Activated CD8-positive, alpha-beta memory T cell treated with anti-CD3 and anti-CD28 coated beads, Interleukin-2, amount 50 U/mL, for 24 hours (primary cell): Measurements from ENCODE around the gene SYMPK.

ENCODE experiments used
- DNase-seq: peaks from one replicate; pipeline ENCODE4 v3.0.0-alpha.2; 2020; ENCODE audit errors: extremely low read depth

Gene SYMPK

DNA sequence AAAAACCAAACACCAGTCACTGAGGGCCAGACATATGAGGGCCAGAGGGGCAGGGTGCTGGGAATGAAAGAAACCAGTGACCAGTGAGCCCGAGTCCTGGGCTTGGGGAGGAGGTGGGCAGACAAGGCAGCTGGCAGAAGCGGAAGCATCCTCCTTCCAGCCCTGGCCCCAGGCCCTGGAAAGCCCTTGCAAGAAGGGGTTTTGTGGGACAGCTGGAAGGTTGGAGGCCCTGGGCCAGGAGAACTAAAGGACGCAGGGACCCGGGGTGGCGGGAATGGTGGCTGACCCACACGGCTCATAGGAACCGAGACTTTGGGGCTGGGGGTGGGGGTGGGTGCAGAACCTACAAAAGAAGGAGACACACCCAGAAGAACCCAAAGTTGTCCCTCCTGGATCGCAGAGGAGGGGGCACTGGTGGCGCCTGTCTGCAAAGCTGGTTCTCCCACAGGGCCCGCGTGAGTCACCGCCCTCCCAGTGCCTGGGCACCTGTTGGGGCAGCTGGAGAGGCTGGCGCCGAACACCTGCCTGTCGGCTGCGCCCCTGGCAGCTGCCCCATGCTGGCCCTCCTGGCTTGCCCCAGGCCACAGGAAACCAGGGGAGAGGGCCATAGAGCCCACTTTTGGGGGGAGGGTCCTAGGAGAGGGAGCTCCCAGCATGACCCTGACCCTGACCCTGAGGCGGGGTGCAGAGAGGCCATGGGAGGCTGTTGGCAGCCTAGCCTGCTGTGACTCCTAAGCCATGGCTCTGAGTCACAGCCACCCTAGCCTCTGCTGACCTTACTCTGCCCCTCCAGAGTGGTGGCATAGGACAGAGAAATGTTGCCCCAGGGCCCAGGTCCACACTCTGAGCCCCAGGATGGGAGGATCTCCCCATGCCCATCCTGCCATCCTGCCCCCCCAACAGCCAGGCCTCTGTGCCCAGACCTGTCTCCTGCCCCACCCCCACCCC, 81.5 kb downstream of the SYMPK start:
- DNase-seq: no peak

DNA sequence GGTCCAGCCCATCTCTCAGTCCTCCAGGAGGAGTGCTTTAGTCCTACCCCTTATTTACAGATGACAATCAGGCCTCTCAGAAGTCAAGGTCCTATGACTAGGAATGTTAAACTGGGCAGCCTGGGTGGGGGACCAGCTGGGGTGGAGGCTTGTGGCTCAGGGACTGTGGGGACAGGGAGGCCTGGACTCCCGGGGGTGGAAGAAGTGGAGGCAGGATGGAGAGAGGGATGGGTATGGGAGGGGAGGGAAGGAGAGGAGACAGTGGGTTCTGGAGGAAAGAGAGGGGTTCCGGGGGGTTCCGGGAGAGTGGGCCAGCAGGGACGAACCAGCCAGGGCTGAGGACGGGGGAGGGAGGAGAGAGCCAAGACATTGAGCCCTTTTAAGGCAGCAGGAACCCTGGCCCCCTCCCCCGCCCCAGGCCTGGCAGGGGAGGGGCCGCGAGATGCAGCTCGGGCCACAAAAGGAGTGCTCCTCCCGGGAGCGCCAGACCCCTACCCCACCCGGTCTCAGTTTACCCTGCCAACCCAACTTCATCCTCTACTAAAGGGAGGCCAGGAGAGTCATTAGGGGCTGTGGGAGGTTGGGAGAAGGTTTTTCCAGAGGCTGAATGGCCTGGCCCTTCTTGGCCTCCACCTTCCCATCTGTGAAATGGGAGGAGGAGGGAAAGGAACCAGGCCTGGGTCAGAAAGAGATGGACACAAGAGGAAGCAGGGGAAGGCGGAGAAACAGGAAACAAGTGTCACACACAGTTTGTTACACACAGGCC, 82.3 kb downstream of the SYMPK start:
- DNase-seq: no peak

DNA sequence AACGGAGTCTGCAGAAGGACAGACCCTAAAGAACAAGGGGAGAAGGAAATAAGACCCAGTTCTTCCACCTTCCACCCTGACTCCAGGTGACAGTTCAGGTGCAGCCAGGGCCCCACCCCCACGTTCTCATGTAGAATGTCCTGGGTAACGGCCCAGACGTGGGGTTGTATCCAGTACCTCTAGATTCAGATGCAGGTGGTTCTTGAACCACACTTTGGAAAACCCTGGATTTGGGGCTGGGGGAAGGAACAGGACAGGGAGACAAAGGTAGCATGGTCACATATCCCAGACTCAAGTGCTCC, 82.8 kb downstream of the SYMPK start:
- no peak for DNase-seq

DNA sequence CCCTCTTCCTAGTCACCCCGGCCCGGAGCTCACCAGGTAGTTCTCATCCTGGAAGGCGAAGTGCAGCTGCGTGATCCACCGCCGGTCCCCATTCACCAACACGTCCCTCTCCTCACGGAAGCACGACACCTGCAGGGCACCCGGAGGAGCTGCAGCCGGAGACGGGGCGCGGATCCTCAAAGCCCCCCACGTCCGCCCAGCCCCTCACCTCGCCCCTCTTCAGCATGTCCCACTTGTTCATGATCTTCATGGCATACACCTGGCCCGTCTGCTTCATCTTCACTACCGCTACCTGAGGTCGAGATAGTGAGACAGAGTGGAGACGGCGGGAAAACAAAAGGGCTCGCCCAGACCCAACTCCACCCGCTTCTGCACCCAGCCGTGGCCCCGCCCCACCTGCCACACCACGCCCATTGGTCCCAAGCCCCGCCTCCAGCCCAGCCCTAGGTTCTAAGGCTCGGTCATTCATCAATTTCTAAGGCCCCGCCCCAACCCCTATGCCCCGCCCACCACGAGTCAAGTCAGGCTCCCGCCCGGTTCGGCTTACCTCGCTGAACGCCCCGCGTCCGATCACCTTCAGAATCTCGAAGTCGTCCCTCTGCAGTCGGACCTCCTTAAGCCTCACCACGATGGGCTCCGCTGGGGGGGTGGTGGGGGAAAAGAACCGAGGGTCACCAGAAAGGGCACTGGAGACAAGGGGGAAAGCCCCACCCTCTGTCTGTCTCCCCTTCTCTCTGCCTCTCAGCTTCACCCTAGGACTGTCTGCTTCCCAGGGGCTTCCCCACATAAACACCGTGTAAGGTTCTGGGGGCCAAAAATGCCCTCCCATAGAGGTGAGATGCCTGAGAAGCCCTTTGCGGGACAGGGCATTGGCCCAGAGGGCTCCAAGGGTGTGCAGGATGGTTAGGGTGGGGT, 83.5 kb downstream of the SYMPK start:
- peak; percentile 80 for DNase-seq

DNA sequence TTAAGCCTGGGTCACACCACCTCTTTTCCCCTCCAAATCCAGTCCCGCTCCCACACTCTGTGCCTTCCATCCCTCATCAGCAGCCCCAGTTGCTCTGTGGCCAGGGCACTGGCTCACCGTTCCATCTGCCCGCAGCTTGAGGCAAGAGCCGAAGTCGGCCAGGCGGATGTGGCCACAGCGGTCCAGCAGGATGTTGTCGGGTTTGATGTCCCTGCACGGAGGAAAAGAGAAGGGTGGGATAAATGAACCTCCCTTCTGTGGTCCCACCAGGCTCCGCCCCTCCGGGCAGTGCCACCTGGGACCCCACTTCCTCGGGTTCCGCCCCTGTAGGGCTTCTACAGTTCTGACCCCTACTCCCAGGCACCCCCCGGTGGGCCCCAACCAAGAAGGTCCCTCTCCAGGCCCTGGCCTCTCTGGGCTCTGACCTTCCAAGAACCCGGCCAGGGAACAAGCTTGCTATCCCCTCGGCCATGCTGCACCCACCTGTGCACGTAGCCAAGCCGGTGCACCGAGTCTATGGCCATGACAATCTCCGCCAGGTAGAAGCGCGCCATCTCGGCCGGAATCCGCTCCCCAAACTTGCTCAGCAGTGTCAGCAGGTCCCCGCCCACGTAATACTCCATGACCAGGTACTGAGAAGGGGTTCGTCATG, 84.8 kb downstream of the SYMPK start:
- no peak for DNase-seq

DNA sequence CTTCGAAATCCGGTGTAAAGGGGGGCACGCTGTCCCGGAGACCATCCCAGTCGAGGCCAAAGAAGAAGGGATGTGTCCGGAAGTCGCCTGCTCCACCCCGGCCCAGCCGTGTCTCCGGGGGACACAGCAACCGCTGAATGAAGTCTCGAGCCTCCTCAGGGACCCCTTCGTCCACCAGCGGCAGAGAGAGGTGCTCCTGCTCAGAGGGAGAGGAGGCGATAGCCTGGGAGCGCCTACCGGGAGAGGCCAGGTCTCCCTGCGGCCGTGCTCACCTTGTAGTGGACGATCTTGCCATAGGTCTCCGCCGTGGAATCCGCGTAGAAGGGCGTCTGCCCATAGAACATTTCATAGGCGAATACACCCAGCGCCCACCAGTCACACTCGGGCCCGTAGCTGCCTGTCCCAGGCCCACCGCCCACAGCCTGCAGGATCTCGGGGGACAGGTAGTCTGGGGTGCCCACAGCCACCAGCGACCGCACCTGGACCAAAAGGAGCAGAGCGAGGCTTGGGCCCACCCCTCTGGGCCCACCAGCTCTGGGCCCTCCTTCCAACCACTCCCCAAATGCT, 85.5 kb downstream of the SYMPK start:
- no peak for DNase-seq

DNA sequence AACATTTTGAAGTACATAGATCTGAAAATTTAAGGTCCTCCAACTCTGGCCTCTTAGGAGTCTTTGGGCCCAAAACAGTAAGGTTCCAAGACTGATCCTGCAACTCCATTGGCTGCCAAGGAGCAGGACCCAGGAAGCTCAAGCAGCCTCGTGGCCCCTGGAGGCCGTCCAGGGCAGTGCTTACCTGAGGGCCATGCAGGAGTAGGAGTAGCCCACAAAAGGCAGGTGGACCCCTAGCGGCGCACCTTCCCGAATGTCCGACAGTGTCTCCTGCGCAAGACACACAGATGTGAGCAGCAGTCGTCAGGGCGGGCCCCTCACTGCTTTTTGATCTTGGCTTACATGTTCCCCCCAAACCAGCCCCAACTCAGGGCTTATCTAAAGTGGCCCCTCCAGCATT, 88.2 kb downstream of the SYMPK start:
- DNase-seq: no peak

DNA sequence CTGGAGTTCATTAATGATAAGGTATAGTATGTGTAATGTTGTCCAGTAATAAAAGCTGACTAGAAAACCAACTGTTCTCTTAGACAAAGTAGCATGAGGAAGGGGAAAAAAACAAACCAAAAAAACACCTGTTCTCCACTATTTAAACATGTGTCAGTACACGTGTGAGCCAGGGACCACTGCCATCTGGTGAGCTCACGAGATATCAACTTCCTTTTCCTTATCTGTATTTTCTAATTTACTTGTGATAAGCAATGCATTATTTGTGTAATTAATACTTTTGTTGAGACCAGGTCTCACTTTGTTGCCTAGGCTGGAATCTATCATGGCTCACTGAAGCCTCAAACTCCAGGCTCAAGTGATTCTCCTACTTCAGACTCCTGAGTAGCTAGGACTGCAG, 89.6 kb downstream of the SYMPK start:
- no peak for DNase-seq

DNA sequence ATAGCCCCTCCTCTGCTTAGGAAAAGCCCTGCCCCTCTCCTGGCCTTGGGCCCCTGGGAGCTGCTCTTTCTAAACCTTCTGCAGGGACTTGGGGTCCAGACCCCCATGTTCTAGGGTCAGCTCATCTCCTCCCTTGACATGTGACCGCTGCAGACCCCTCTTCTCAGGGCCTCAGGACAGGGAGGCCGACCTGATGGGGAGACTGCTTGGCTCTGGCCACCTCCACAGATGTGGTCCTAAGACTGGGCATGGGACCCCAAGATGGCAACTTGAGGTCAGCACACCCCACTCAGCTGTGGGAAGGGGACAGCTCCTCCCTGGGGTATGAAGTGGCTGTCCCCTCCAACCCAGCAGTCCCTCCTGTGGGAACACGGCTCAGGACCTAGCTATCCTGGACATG, 90.0 kb downstream of the SYMPK start:
- no peak for DNase-seq

DNA sequence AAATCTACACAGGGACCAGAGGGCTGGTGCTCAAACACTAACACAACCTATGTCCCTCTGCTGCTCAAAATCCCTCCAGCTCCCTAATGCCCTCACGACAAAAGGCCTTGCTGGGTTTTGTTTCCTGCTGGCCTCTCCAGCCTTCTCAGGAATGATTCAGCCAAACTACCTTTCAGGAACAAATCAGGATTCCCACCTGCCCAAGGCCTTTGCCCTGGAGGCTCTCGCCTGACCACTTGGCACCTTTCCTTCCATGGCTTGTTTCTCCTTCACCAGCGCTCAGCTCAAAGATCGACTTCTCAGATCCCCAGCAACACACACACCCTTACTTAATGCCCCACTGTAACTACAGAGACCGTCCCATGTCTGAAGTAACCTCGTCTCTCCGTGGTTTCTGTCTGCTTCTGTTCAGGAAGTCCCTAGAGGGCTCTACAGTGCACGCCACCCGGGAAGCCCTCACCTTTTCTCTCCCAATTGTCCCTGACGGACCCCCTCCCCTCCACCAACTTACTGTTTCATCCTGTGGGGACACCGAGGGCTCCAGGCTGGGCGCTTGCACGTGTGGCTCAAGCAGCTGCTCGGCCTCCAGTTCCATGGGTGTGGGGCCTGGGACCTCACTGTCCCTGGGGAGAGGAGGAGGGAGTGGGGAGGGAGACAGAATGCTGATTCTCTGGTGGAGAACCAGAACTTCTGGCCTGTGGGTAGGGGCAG, 90.7 kb downstream of the SYMPK start:
- DNase-seq: no peak

DNA sequence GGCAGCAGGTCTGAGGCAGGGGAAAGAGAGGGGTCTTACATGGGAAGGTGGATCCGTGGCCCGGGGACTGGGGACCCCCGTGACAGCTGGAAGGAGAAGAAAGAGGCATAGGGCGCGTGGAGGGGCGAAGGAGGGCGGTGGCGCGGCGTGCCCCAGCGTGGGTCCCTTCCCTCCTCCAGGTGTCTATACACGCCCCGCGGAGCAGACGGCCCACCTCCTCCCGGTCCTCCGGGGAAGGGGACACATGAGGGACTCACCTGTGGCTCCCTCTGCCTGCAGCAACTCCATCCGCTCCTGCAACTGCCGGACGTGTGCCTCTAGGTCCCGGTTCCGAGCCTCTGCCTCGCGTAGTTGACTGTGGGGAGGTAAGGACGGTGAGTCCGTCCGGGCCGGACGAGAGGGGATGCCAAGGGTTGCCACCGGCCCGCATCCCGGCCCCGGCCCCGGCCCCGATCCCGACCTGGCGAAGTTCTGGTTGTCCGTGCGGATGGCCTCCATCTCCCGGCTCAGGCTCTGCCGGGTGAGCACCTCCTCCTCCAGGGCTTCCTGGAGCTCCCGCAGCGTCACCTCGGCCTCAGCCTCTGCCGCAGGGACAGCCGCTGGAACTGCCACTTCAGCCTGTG, 91.5 kb downstream of the SYMPK start:
- DNase-seq: no peak

DNA sequence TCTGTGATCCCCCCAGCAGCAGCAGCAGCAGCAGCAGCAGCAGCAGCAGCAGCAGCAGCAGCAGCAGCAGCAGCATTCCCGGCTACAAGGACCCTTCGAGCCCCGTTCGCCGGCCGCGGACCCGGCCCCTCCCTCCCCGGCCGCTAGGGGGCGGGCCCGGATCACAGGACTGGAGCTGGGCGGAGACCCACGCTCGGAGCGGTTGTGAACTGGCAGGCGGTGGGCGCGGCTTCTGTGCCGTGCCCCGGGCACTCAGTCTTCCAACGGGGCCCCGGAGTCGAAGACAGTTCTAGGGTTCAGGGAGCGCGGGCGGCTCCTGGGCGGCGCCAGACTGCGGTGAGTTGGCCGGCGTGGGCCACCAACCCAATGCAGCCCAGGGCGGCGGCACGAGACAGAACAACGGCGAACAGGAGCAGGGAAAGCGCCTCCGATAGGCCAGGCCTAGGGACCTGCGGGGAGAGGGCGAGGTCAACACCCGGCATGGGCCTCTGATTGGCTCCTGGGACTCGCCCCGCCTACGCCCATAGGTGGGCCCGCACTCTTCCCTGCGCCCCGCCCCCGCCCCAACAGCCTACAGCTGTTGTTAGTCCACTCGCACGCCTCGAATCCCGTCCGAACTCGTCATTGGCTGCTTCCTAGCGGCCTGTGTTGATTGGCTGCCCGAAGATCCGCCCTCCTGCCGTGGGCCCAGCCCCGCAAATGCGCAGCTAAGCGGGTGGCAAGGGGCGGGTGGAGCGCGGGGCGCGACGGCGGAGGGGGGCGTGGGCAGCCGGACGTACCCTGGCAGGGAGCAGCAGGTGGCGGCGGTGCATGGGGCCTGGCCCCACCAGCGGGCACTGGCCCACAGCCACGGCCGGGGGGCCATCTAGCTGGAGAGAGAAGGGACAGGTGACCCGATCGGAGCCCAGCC, 92.5 kb downstream of the SYMPK start:
- DNase-seq: peak; percentile 62

DNA sequence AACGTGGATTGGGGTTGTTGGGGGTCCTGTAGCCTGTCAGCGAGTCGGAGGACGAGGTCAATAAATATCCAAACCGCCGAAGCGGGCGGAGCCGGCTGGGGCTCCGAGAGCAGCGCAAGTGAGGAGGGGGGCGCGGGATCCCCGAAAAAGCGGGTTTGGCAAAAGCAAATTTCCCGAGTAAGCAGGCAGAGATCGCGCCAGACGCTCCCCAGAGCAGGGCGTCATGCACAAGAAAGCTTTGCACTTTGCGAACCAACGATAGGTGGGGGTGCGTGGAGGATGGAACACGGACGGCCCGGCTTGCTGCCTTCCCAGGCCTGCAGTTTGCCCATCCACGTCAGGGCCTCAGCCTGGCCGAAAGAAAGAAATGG, 93.1 kb downstream of the SYMPK start:
- no peak for DNase-seq

DNA sequence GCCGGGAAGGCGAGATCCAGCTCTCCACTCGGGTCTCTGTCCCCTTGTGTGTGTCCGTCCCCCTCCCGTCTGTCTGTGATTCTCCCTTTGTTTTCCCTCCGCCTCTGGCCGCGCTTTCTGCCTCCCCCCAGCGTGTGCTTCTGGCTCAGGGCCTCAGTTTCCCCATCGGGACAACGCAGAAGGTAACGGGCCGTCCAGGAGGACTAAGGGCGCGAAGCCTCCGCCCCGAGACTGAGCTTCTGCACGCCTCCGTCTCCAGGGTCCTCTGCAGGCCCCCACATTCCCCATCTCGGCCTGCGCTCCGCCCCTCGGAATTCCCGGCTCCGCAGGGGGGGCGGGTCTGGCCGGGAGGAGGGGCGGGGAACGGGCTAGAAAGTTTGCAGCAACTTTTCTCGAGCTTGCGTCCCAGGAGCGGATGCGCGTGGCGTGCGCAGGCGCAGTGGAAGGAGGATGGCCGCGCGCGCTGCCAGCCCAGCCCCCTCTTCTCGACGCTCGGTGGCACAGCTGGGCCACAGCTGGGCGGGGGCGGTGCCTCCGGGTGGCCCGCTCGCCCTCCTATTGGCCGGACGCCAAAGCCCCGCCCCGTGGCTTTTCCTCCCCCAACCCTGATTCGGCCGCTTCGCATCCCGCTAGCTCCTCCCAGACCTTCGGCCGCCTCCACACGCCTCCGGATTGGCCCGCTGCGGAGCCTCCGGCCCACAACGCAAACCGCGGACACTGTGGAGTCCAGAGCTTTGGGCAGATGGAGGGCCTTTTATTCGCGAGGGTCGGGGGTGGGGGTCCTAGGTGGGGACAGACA, 93.8 kb downstream of the SYMPK start, which contains the start of gene SIX5:
Gene SIX5 (minus strand): TSS at position 269 of the 799 bp plus-strand sequence. CDS start 408 bp downstream, outside the sequence.
- DNase-seq: peak; percentile 83

DNA sequence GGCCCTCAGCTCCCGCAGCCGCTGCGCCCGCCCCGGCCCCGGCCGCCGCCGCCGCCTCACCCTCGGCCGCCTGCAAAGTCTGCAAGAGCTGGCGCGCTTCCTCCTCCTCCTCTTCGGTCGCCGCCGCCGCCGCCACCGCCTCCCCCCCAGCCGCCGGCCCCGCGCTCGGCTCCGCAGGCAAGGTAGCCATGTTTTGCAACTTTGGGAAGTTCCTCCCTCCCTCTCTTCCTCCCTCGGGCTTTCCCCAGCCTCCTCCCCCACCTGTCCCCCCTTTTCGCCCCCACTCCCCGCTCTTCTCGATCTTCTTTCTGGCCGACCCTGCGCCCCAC, 94.3 kb downstream of the SYMPK start:
- no peak for DNase-seq

DNA sequence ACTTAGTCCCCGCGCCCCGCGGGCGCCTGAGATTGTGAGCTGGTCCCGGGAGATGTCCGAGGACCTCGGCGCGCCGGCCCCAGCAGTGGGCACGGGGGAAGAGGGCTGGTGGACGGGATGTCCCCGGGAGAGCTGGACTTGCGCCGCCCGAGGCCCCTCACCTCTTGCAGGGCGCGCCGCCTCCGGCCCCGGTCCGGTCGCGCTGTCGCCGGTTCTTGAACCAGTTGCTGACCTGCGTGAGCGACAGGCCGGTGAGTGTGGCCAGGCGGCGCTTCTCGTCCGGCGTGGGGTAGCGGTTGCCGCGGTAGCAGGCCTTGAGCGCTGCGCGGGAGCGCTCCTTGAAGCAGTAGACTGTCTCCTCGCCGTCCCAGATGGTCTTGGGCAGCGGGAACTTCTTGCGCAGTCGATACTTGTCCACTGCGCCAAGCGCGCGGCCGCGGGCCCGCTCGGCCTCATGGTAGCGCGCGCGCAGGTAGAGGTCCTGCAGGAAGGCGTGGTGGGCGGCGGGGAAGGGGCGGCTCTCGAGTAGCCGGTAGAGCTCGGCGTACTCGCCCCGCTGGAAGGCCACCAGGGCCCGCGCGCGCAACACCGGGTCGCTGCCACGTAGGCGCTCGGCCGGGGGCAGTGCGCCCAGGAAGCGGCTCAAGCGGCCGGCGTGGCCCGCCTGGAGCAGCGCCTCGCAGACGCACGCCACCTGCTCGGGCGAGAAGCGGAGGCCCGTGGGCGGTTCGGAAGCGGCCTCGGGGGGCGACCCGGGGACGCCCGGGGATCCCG, 94.9 kb downstream of the SYMPK start:
- no peak for DNase-seq

DNA sequence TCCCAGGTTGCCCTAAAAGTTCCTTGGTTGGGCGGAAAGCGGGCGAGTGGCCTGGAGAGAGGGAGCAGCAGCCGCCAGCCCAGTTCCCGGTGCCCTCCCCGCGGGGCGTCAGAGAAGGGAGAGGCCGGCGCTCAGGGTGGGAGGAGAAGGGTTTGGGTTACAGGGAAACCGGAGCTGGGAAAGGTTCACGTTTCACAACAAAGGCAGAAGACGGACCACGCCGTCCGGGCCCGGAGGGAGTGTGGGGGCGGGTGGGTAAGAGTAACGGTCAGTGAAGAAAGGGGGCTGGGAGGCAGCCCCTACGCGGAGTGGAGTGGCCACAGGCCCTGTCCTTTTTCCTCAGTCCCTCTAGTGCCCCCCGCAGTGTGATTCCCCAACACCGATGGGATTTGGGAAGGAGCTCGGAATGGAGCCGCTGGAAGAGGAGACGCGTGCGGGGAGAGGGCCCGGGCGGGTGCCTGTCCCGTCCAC, 95.5 kb downstream of the SYMPK start:
- DNase-seq: no peak
